ENCODE data around the gene MAPK7. TPM values are rescaled to one million over a fixed set of nuclear protein-coding genes. Genes with fewer than 3 reads are reported as not detected.

Gene MAPK7
- total and polyA plus RNA-seq, 2 donors (not counting 1 experiment from before 2014, with no cell fraction given) = 12.8 to 18.8 TPM

DNA sequence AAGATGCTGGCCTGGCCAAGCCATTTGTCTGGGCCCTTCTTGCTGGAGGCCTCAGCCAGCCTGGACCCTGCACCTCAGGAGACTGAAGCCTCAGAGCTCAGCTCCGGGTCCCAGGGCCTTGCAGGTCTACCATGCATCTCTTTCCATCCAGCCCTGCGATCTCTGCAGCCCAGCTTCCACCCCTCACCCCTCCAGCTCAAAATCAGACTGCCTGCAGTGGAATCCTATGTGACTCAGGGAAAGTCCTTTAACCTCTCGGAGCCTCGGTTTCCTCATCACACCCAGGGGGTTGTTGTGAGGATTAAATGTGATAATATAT is 12.8 kb upstream of the MAPK7 start:
- H3K4me3 ChIP-seq (replicated peaks in 1 of 4; ENCODE audit: control extremely low read depth in 1 of 4, insufficient read depth in 1 of 4, low read depth in 3 of 4, low read length in 4 of 4) = no peak overlapping the region
- H4K20me1 ChIP-seq (ENCODE audit: control insufficient read depth, extremely low read depth, insufficient read depth, low read length) = no peaks in the 10 kb centered on the region
- no peaks in the 10 kb centered on the region for H3K9me3 ChIP-seq (ENCODE audit: control insufficient read depth, insufficient read depth, low read depth, low read length)
- peaks cover 14% of the 10 kb centered on the region for H3K4me1 ChIP-seq (ENCODE audit: control insufficient read depth, extremely low read depth, insufficient read depth, low read length)
- H3K79me2 ChIP-seq (ENCODE audit: control insufficient read depth, insufficient read depth, low read length) = no peaks in the 10 kb centered on the region
- no peaks in the 10 kb centered on the region for H3K27me3 ChIP-seq (ENCODE audit: control insufficient read depth, insufficient read depth, low read length)
- no peak for DNase-seq (ENCODE audit: low read depth in 2 of 2)
- H3K4me2 ChIP-seq (ENCODE audit: extremely low read depth, insufficient read depth, low read length) = no peak overlapping the region
- no peak overlapping the region for H3K27ac ChIP-seq (ENCODE audit: insufficient read depth, low read length)
- H2AFZ ChIP-seq (ENCODE audit: low read length) = no peak overlapping the region
- TF ChIP-seq, protein P1, sequence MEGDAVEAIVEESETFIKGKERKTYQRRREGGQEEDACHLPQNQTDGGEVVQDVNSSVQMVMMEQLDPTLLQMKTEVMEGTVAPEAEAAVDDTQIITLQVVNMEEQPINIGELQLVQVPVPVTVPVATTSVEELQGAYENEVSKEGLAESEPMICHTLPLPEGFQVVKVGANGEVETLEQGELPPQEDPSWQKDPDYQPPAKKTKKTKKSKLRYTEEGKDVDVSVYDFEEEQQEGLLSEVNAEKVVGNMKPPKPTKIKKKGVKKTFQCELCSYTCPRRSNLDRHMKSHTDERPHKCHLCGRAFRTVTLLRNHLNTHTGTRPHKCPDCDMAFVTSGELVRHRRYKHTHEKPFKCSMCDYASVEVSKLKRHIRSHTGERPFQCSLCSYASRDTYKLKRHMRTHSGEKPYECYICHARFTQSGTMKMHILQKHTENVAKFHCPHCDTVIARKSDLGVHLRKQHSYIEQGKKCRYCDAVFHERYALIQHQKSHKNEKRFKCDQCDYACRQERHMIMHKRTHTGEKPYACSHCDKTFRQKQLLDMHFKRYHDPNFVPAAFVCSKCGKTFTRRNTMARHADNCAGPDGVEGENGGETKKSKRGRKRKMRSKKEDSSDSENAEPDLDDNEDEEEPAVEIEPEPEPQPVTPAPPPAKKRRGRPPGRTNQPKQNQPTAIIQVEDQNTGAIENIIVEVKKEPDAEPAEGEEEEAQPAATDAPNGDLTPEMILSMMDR (conservative IDR thresholded peaks at IDR 0.05 in 1 of 2, IDR thresholded peaks at IDR 0.05 in 1 of 2; ENCODE audit: low read depth in 1 of 2, low read length in 2 of 2) = no peak
- no peak for TF ChIP-seq EZH2 (IDR thresholded peaks at IDR 0.05; ENCODE audit: low read length, missing control alignments)
- H3K36me3 ChIP-seq (ENCODE audit: control insufficient read depth, insufficient read depth, low read length) = no peaks in the 10 kb centered on the region
- H3K9ac ChIP-seq (ENCODE audit: insufficient read depth, low read length) = no peak overlapping the region

GRCh38 chr17:19365833-19366636 is 12.3 kb upstream of the MAPK7 start:
- DNase-seq (ENCODE audit: low read depth in 2 of 2) = no peak

DNA sequence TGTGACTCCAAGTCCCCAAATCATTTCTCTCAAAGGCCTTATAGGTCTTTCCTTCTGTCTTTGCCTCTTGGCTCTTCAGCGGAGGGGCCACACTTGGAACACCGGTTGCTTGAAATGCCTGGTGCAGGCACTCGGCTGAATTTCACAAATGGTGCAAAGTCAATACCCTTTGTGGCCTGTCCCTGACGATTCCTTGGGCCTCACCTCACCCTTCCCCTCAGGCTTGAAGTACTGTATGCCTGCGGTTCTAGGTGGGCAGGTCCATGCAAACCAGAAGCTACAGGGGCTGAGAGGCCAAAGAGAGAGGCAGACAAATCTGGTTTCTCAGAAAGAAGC is 11.7 kb upstream of the MAPK7 start:
- Histone ChIP-seq H3K9me3 (ENCODE audit: control insufficient read depth, insufficient read depth, low read depth, low read length) (no peaks in the 10 kb centered on the region), H3K4me3 (replicated peaks in 1 of 4; ENCODE audit: control extremely low read depth in 1 of 4, insufficient read depth in 1 of 4, low read depth in 3 of 4, low read length in 4 of 4) (no peak overlapping the region), H3K36me3 (ENCODE audit: control insufficient read depth, insufficient read depth, low read length) (no peaks in the 10 kb centered on the region), H4K20me1 (ENCODE audit: control insufficient read depth, extremely low read depth, insufficient read depth, low read length) (no peaks in the 10 kb centered on the region), H3K9ac (ENCODE audit: insufficient read depth, low read length) (no peak overlapping the region), H3K4me2 (ENCODE audit: extremely low read depth, insufficient read depth, low read length) (no peak overlapping the region), H2AFZ (ENCODE audit: low read length) (no peak overlapping the region), H3K4me1 (ENCODE audit: control insufficient read depth, extremely low read depth, insufficient read depth, low read length) (peaks cover 13% of the 10 kb centered on the region), H3K27me3 (ENCODE audit: control insufficient read depth, insufficient read depth, low read length) (no peaks in the 10 kb centered on the region), H3K79me2 (ENCODE audit: control insufficient read depth, insufficient read depth, low read length) (no peaks in the 10 kb centered on the region), H3K27ac (ENCODE audit: insufficient read depth, low read length) (no peak overlapping the region)
- no peak for DNase-seq (ENCODE audit: low read depth in 2 of 2)
- TF ChIP-seq, protein P1 (conservative IDR thresholded peaks at IDR 0.05 in 1 of 2, IDR thresholded peaks at IDR 0.05 in 1 of 2; ENCODE audit: low read depth in 1 of 2, low read length in 2 of 2) = no peak
- no peak for TF ChIP-seq EZH2 (IDR thresholded peaks at IDR 0.05; ENCODE audit: low read length, missing control alignments)

More at GRCh38 chr17:19365833-19366636, 12.3 kb upstream of the MAPK7 start:
- H3K4me1 ChIP-seq (ENCODE audit: control insufficient read depth, extremely low read depth, insufficient read depth, low read length) = peaks cover 17% of the 10 kb centered on the region
- H3K9me3 ChIP-seq (ENCODE audit: control insufficient read depth, insufficient read depth, low read depth, low read length) = no peaks in the 10 kb centered on the region
- H3K9ac ChIP-seq (ENCODE audit: insufficient read depth, low read length) = no peak overlapping the region
- H4K20me1 ChIP-seq (ENCODE audit: control insufficient read depth, extremely low read depth, insufficient read depth, low read length) = no peaks in the 10 kb centered on the region
- no peaks in the 10 kb centered on the region for H3K27me3 ChIP-seq (ENCODE audit: control insufficient read depth, insufficient read depth, low read length)
- no peak overlapping the region for H3K27ac ChIP-seq (ENCODE audit: insufficient read depth, low read length)
- H3K36me3 ChIP-seq (ENCODE audit: control insufficient read depth, insufficient read depth, low read length) = no peaks in the 10 kb centered on the region
- TF ChIP-seq EZH2 (IDR thresholded peaks at IDR 0.05; ENCODE audit: low read length, missing control alignments) = no peak
- no peaks in the 10 kb centered on the region for H3K79me2 ChIP-seq (ENCODE audit: control insufficient read depth, insufficient read depth, low read length)
- H2AFZ ChIP-seq (ENCODE audit: low read length) = no peak overlapping the region
- H3K4me2 ChIP-seq (ENCODE audit: extremely low read depth, insufficient read depth, low read length) = no peak overlapping the region
- H3K4me3 ChIP-seq (replicated peaks in 1 of 4; ENCODE audit: control extremely low read depth in 1 of 4, insufficient read depth in 1 of 4, low read depth in 3 of 4, low read length in 4 of 4) = no peak overlapping the region

Measured in fibroblast of lung (primary cell).